DMS79 treated with DMSO at 0.1 percent for 48 hours (cell line): Measurements from ENCODE around the gene RAB36.
"Not testable (repeated sequence)": the region's sequence is repeated elsewhere in the genome, so short reads cannot be mapped to it uniquely, and the experiment has no call there.

Experiments used
- DNase-seq: peaks from one replicate; lab custom pipeline; 2025; lab: John Stamatoyannopoulos, UW

The RAB36 gene

DNA sequence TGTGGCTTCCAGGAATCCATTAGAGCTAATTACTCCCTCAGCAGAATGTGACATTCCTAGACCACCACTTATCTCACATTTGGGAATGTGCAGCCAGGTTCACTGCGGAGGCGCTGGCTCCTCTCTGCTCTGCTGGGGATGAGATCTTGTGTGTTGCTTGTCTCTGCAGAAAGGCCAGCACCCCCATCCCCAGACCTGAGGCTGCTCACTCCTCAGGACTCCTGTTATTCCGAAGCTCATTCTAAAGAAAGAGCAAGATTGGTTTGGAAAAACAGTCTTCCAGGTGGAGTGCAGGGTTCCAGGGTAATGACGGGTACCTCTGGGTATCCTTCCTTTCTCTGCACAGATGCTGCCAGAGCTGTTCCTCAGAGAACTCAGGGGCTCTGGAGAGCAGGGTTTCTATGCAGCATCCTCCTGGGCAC, 24.3 kb upstream of the RAB36 start:
- DNase-seq = no peak

DNA sequence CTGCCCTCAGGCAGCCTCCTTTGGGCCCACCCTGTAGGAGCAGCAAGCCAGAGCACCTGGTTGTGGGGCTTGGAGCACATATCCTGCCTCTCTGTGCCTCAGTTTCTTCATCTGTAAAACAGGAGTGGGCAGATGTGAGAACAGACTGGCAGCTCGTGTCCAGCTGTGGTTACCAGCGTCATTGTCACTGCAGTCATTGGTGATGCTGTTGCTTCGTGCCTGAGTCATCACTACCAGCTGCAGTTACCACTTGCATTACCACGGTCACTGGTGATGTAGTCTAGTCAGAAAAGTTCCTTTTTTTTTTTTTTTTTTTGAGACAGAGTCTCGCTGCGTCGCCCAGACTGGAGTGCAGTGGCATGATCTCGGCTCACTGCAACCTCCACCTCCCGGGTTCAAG, 23.9 kb upstream of the RAB36 start:
- no peak for DNase-seq

DNA sequence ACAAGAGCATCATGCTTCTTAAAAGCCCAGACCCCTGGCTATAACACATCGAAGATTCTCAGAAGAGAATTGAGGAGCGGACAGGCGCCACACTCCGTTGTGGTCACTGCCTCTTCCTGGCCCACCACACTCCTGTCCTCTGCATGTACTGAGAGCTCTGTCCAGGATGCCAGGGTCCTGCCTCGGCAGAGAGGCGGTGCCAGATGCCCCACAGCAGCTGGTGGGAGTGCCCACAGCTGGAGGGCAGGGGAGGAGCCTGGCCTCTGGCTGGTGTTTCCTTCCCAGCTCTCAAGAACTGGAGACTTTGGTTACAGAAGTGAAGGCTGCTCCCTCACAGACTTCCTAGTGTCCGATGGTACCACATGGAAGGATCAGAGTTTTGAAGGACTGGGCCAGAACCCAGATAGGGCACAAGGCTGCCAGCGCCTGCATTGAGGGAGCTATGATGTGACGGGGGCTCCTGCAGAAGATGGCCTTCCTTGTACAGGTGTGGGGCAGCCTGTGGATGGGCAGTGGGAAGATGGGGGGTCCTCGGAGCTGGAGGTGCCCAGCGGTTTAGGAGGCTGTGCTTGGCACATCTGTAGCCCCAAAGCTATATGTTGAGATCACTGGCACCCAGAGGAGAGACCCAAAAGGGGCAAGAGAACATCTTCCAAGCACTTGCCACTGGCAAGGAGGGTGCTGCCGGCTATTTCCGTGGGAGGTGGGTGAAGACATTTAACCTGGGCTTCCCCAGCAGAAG, 22.9 kb upstream of the RAB36 start:
- DNase-seq = no peak

DNA sequence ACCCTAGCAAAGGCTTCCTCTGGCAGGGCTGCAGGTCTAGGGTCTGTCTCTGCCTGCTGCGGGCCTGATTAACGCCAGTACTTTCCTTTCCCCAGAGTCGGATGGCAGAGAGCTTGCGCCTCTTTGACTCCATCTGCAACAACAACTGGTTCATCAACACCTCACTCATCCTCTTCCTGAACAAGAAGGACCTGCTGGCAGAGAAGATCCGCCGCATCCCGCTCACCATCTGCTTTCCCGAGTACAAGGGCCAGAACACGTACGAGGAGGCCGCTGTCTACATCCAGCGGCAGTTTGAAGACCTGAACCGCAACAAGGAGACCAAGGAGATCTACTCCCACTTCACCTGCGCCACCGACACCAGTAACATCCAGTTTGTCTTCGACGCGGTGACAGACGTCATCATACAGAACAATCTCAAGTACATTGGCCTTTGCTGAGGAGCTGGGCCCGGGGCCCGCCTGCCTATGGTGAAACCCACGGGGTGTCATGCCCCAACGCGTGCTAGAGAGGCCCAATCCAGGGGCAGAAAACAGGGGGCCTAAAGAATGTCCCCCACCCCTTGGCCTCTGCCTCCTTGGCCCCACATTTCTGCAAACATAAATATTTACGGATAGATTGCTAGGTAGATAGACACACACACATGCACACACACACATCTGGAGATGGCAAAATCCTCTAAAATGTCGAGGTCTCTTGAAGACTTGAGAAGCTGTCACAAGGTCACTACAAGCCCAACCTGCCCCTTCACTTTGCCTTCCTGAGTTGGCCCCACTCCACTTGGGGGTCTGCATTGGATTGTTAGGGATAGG, 22.1 kb upstream of the RAB36 start:
- no peak for DNase-seq

DNA sequence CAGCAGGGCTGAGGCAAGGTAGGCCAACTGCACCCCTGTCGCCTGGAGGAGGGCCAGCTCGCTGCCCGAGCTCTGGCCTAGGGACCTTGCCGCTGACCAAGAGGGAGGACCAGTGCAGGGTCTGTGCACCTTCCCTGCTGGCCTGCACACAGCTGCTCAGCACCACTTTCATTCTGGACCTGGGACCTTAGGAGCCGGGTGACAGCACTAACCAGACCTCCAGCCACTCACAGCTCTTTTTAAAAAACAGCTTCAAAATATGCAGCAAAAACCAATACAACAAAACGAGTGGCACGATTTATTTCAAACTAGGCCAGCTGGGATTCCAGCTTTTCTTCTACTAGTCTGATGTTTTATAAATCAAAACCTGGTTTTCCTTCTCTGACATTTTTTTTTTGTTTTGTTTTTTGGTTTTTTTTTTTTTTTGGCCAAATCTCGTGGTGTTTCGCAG, 21.4 kb upstream of the RAB36 start:
- no peak for DNase-seq

DNA sequence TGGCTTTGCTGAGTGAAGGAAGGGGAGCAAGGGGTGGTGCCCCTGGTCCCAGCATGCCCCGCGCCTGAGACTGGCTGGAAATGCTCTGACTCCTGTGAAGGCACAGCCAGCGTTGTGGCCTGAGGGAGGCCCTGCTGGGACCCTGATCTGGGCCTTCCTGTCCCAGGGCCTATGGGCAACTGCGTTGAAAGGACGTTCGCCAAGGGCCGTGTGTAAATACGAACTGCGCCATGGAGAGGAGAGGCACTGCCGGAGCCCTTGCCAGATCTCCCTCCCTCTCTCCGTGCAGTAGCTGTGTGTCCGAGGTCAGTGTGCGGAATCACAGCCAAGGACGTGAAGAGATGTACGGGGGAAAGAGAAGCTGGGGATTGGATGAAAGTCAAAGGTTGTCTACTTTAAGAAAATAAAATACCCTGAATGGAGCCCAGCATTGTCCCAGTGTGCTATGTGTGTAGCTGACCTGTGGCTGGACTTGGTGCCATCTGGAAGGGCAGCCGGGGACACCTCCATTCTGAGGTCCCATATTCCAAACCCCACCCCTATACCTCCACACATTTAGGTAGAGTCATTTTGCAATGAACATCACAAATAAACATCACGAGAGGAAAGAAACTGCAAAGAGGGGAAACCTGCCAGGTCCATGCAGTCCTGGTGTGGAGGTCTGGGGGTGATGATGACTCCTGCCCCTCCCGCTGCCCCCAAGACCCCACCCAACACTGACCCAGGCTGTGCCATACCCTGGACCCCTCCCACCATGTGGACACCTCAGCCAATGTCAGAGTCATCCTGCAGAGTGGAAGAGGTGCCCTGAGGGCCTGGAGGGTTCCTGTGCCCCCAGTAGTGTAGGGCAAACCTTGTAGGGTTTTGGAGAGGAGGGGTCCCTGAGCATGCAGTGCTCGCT, 20.4 kb upstream of the RAB36 start:
- no peak for DNase-seq

DNA sequence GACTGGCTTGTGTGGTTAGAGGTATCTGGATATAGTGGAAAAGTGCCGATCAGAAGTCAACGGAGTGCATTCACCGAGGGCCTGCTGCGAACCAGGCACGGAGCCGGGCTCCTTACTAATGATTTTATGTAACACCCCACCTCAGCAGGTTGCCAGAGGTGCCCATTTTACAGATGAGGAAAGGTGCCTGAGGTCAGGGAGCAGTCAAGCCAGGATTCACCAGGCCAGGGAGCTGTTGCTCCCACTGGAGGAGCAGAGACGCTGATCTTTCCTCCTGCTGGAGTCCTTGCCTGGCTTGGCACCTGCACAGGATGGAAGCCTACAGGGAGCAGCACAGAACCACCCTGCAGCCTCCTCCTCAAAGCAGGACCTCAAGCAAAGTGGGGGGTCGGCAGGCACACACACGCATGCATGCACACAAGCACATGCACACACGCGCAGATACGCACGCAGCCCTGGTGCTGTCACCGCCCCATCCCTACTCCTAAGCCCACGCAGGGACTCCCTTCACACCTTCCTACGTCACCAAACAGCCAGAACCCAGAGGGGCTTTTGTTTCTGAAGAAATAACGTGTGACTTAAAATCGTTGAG, 19.7 kb upstream of the RAB36 start:
- DNase-seq = no peak

DNA sequence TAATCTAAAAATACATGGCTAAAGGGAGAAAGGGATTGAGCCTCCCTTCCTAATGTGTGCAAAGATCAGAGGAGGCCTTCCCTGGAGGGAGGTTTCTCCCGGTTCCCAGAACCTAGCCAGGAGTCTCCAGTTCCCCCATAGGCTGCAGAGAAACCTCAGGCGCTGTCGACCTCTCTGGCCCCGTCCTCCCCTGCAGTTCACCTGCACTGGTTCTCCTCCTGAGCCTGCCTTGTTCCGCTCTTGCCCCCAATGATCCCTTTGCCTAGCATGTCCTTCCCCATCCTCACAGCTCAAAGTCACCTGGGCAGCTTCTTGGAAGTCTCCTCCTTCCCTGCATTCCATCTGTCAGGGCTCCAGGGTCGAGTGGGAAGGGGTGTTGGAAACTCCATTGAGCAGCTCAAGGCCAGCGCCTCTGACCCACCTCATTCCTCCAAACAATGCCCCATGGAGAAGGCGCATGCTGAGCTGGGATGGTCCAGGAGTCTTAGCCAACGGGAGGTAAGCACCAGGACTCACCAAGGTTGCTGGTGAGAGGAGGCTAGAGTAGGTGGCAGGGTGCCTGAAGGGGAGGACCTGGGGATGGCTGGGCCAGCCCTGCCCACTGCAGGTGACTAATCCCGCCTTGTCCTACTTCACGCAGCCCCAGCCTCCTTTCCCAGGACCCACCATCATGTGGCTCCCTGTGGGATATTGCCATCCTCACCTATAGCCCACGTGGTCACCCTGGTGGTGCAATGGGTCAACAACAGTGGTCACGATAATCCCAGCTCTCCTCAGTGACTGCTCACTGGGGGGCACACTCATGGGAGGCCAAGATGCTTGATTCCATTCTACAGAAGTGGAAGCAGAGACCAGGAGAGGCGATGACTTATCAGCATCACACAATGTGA, 18.9 kb upstream of the RAB36 start:
- no peak for DNase-seq

DNA sequence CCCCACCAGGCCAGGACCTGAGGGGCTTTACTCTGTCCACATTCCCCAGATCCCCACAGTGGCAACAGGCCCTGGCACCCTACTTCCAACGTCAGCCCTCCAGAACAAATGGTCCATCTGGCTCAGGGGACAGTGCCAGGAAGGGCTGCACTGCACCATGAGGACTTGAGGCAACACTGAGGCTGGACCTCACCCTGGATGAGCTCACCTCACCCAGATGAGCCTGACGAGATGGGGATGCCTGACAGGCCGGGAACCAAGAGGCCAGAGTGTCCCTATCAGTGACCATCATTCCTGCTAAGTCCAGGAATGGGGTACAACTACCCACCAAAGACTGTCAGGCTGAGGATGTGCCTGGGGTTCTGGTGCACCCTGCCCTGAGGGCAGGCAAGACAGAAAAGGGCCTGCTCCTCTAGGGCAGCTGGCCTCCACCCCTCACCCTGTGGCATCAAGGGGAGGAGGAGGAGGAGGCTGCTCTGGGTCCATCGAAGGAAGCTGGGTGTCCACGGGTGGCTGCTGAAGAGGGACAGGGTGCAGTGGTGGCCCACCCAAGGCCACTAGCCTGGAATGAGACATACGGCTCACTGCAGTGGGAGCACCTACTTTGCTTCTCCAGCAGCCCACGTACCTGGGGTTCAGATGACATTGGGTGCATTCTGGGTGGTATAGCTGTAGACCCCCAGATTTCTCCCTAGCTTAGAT, 18.1 kb upstream of the RAB36 start:
- DNase-seq = no peak

DNA sequence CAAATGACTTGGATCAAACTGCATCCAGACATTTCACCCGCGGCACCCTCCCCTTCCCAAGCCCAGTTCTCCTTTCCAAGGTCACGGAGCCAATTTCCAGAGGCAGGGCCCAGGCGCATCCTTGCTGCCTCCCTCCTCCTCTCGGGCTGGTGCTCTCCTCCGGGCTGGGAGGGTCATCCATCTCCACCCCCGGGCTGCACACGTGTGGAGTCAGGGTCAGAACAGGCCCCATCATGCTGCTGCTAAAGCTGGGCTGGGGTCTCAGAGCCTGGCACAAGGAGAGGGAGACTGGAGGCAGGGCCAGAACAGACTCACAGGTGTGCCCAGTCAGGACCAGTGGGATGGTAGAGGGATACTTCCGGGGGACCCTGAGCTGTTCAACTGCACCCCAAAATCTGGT, 17.5 kb upstream of the RAB36 start:
- no peak for DNase-seq

DNA sequence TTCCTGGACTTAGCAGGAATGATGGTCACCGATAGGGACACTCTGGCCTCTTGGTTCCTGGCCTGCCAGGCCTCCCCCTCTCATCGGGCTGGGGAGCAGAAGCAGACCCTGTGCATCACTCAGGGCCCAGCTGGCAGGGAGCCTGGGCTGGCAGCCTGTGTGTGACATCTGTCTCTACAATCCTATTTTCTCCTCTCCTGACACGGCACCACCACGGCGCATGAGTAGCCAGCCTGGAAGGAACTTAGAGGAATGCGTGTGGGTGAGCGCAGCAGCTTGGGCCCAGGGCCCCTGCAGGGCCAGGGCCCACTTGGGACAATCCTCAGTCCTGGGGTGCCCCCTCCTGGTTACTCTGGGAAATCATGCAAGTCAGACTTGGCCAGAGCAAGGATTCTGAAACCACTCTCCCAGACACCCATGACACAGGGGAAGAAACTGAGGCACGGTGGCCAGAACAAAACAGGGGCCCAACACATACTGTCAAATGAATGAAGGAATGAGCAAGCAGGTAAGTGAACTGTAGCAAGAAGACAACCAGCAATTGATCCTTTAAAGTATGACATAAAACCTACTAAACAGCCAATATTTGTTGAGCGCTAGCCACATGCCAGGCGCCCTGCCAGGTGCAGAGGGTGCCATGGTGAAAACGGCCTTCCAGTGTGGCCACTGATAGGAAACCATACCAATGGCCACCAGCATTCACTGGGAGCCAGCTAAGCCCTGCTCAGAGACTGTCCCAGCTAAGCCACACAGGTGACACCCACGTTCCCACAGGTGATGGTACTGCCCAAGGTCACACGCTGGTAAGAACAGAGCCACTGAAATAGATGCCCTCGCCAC, 16.8 kb upstream of the RAB36 start:
- DNase-seq = no peak

DNA sequence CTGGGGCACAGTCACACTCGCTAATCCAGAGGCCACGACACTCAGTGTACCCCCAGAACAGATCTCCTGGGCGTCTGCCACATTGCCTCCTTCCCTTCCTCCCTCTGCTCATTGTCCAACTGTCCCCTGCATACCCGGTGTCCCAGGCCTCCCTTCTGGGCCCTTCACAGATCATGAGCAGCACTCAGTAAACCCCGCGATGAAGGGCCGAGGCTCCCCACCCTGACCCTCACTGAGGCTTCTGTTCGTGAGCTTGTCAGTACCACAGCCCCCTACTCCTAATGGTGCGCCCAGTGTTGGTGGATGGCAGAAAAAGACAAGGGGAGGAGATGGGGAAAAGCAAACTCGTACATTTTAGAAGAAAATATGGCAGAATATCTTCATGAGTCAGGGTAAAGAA, 16.1 kb upstream of the RAB36 start:
- no peak for DNase-seq

DNA sequence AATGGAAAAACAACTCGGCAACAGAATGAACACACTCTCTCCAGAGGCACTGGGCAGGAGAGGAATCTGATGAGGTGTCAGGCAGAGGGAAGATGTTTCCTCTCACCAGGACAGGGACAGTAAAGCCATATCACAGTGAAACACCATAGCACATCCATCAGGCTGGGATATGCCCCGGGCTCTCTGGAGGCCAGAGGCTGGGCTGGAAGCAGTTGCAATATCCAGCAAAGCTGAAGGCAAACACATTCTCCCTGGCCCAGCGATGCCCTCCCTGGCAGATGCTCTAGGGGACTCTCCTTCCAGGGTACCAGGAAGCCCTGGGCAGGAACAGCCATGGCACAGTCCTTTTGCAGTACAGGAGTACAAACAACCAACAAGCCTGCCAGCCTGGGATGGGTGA, 14.6 kb upstream of the RAB36 start:
- DNase-seq = no peak

DNA sequence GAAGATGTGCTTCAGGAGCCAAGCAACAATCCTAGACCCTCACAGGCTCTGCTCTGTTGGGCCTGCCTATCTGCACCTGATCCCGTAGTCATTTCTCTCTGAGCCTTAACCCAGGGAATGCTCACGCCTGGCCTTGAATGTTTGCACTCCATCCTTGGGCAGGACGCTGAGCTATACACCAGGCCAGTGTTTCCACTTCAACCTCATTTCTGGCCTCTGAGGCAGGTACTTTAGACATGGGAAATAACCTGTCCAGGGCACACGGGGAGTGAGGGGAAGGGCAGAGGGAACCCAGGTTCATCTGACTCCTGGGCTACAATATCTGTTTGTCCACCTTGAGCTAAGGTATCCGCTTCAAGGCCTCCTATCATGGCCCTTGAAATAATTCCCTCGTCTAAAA, 13.3 kb upstream of the RAB36 start:
- no peak for DNase-seq

DNA sequence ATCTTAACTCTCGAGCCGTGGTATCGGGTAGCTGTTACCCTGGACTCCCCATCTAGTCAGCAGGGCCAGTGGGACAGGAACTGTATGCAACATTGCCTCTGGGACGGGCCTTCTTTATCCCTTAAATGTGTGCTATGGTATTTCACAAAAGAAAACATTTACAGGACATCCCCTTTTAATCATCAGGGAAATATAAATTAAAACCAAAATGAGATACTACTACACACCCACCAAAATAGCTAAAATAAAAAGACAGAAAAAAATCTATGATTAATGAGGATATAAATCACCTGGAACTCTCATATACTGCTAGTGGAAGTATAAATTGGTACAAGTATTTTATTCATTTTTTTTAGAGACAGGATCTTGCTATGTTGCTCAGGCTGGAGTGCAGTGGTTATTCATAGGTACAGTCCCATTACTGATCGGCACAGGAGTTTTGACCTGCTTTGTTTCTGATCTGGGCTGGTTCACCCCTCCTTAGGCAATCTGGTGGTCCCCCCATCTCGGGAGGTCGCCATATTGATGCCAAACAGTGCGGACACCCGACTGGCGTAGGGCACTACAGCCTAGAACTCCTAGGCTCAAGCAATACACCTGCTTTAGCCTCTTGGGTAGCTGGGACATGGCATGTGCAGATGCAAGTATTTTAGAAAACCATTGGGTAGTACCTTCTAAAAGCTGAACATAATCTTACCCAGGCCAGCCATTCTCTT, 12.7 kb upstream of the RAB36 start:
- no peak for DNase-seq

DNA sequence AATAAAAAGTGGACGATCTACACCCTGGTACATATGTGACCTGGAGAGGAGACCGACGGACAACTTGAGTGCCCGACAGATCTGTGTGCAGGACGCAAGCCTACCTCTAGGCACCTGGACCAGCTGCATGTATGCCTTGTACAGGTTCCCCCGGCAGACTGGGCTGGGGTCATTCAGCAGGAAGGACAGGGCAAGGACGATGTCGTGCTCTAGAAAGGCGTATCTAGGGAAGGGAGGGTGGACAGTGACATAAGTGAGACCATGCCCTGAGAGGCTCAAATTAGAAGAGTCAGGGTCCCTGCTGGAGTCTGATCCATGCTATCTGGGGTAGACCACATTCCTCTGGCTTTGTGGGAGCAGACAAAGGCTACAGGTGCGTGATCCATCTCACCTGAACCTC, 11.4 kb upstream of the RAB36 start:
- no peak for DNase-seq

DNA sequence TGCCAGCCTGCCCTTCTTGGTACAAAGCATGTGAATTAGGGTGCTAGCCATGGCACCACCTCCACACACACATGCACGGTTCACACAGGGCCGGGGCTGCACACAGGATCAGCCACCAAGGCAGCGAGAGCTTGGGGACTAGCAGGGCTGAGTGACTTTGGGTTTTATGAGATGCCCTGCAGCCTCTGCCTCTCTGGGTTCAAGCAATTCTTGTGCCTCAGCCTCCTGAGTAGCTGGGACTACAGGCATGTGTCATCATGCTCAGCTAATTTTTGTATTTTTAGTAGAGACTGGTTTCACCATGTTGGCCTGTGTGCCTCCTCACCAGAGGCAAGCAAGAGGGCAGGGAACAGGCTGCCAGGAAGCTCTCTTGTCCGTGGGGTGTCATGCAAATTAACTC, 8.3 kb upstream of the RAB36 start:
- not testable (repeated sequence) for DNase-seq

DNA sequence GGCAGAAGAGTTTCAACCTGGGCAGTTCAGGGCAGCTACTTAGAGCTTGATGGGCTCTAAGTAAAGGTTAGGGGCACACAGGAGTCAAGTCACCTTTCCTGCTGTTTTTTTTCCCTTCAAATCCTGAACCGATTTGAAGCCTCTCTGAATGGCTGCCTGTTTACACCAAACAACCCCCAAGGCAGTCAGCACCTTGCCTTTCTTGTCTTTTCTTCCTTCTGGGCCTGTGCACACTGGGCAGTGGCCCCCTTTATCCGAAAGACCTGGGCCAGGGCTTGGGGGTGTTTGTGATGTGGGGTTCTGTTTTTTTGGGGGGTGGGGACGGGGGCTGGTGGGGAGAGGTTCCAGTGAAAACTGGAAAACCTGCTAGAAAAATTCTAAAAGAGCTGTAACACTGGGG, 7.8 kb upstream of the RAB36 start:
- no peak for DNase-seq
